HL-60 (cell line): ENCODE measurements around the gene JAKMIP1.
"Not testable (repeated sequence)": the region's sequence is repeated elsewhere in the genome, so short reads cannot be mapped to it uniquely, and the experiment has no call there.

Experiments
- GABPA ChIP-seq: IDR thresholded peaks from 2 replicates; pipeline ENCODE4 v1.6.1; 2012; ENCODE audit warnings: low read depth
- POLR2AphosphoS5 ChIP-seq: IDR thresholded peaks from 2 replicates; pipeline ENCODE4 v1.6.1; 2012; ENCODE audit warnings: low read depth
- SPI1 ChIP-seq: IDR thresholded peaks from 2 replicates; pipeline ENCODE4 v1.6.1; 2012; ENCODE audit warnings: low read depth, mild to moderate bottlenecking, borderline replicate concordance
- TF ChIP-seq, protein P1 (sequence below): IDR thresholded peaks from 2 replicates; pipeline ENCODE4 v1.6.1; 2012; ENCODE audit warnings: low read depth; ENCODE audit not compliant: insufficient replicate concordance
- TF ChIP-seq, protein P2 (sequence below): IDR thresholded peaks from one replicate; pipeline ENCODE4 v1.5.1; 2011; ENCODE audit warnings: low read length, control low read depth, inconsistent platforms; ENCODE audit not compliant: insufficient read depth

DNA sequence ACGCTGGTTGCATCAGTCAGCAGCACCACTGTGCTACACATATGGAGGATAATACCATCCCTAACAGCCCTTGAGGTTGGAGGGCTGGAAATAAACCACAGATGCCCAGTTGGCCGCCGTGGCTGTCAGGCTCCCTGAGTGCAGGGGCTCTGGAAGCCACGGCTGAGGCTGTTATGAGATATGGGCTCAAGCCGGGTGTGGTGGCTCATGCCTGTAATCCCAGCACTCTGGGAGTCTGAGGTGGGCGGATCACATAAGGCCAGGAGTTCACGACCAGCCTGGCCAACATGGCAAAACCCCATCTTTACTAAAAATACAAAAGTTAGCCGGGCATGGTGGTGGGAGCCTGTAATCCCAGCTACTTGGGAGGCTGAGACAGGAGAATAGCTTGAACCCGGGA is 207.0 kb downstream of the JAKMIP1 start:
- TF ChIP-seq, protein P1, sequence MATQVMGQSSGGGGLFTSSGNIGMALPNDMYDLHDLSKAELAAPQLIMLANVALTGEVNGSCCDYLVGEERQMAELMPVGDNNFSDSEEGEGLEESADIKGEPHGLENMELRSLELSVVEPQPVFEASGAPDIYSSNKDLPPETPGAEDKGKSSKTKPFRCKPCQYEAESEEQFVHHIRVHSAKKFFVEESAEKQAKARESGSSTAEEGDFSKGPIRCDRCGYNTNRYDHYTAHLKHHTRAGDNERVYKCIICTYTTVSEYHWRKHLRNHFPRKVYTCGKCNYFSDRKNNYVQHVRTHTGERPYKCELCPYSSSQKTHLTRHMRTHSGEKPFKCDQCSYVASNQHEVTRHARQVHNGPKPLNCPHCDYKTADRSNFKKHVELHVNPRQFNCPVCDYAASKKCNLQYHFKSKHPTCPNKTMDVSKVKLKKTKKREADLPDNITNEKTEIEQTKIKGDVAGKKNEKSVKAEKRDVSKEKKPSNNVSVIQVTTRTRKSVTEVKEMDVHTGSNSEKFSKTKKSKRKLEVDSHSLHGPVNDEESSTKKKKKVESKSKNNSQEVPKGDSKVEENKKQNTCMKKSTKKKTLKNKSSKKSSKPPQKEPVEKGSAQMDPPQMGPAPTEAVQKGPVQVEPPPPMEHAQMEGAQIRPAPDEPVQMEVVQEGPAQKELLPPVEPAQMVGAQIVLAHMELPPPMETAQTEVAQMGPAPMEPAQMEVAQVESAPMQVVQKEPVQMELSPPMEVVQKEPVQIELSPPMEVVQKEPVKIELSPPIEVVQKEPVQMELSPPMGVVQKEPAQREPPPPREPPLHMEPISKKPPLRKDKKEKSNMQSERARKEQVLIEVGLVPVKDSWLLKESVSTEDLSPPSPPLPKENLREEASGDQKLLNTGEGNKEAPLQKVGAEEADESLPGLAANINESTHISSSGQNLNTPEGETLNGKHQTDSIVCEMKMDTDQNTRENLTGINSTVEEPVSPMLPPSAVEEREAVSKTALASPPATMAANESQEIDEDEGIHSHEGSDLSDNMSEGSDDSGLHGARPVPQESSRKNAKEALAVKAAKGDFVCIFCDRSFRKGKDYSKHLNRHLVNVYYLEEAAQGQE, result not testable (repeated sequence)
- TF ChIP-seq, protein P2, sequence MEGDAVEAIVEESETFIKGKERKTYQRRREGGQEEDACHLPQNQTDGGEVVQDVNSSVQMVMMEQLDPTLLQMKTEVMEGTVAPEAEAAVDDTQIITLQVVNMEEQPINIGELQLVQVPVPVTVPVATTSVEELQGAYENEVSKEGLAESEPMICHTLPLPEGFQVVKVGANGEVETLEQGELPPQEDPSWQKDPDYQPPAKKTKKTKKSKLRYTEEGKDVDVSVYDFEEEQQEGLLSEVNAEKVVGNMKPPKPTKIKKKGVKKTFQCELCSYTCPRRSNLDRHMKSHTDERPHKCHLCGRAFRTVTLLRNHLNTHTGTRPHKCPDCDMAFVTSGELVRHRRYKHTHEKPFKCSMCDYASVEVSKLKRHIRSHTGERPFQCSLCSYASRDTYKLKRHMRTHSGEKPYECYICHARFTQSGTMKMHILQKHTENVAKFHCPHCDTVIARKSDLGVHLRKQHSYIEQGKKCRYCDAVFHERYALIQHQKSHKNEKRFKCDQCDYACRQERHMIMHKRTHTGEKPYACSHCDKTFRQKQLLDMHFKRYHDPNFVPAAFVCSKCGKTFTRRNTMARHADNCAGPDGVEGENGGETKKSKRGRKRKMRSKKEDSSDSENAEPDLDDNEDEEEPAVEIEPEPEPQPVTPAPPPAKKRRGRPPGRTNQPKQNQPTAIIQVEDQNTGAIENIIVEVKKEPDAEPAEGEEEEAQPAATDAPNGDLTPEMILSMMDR, result not testable (repeated sequence)
- not testable (repeated sequence) for TF ChIP-seq POLR2AphosphoS5, SPI1, GABPA
